Superior temporal gyrus (tissue), 1 donor: ENCODE results near the gene LRIT2.
A peak's percentile ranks its signal among the peaks of the same experiment; 100 is the strongest.

Source experiments
- DNase-seq: peaks from one replicate; pipeline ENCODE4 v3.0.0-alpha.2; 2016; ENCODE audit errors: extremely low spot score

The LRIT2 gene

GRCh38 chr10:84205853-84206525 lies 19.4 kb downstream of the LRIT2 start:
- DNase-seq = no peak

DNA sequence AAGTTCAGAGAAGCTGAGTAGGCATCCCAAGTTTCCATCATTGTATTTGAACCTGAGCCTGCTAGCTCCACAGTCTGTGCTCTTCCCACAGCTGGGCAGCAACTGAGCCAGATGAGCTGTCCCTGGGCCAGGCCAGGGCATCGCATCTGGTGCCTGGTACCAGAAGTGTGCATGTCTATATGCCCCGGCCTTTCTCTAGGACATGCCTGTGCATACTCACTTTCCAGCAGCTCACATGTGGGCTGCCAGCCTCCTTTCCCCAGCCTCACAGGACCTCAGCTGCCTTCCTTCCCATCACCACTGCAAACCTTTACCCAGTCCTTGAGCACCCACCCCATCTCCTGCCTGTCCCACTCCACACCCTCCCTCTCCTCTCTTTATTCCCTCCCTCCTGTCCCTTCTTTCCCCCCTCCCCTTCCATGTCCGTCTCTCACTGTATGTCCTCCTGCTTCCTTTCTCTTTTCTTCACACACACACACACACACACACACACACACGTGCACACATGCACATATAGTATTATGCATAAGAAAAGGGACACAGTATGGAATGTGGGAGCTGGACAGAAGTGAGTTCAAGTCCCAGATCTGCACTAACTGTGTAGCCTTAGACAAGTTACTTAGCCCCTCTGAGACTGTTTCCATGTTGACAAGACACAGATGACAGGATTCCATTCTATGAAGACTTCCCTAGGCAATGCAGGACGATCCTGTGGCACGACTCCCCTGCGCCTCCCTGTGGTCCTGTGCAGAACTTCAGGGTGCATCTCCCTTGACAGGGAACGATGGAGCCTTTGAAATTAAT lies 20.1 kb downstream of the LRIT2 start:
- DNase-seq = peak; percentile 87

DNA sequence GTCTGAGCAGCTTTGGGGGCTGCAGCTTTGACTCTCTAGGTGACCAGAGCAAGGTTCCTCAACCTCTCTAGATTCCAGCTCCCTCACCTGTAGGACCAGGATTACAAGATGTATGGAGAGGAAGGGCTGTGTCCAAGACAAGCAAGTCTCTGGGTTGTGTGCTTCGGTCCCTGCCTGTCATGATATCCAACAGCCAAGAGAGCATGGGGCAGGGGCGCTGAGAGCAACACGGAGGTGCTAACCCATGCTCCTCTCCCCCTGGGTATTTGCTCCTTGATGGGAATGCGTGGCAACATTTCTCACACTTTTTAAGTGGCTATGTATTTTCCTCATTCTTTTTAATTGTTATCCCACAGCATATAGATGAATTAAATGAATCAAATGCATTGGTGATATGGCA lies 20.7 kb downstream of the LRIT2 start:
- no peak for DNase-seq

GRCh38 chr10:84204122-84204521 lies 21.2 kb downstream of the LRIT2 start:
- DNase-seq = no peak

- no peak for DNase-seq
Observed at GRCh38 chr10:84202349-84202748, 23.0 kb downstream of the LRIT2 start.

DNA sequence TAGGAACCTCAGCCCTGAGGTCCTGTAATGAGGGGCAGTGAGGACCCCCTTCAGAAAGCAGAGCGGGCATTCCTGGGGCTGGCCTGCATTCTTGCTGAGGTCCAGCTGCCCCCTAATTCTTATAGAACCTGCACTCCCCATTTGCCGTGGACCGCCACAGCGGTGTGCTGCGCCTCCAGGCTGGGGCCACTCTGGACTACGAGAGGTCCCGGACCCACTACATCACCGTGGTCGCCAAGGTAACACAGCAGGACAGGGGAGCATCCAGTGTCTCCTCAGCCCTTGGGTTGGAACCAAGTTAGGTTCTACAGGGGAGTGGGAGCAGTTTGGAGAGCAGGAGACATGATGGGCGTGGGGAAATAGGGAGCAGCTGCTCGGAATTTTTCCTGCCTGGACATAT lies 23.7 kb downstream of the LRIT2 start:
- DNase-seq = no peak

- no peak for DNase-seq
Observed at GRCh38 chr10:84201244-84201606, 24.1 kb downstream of the LRIT2 start.

- DNase-seq = no peak
Observed at GRCh38 chr10:84200537-84201243, 24.7 kb downstream of the LRIT2 start.

DNA sequence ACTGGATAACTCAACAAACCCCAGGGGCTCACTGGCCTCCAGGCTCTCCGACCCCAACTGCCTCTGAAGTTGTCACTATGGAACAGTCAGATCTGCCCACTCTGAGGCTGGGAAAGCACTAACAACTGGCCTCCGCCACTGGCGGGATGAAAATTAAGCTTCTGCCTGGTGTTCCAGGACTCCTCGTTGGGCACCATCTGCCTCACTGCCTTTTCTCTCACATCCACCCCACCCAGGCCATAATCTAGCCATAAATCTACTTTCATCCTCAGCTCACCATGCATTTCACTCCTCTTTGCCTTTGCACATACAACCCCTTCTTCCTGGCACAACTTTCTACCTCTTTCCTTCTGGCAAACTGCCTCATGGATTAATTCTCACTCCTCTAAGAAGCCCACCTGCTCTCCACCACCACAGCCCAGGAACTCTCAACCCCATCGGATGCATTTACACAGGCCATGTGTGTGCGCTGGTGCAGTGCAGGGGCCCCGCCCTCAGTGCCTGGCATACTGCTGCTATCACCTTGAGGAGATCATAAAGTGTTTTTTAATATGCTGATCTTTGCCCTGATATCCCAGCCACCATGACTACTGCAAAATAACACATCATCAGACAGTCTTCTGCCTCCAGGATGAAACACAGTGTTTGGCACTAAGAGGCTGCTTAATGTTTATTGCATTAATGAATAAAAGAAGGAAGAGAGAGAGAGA lies 27.0 kb downstream of the LRIT2 start:
- DNase-seq = no peak

- no peak for DNase-seq
Observed at GRCh38 chr10:84197643-84198042, 27.7 kb downstream of the LRIT2 start.

DNA sequence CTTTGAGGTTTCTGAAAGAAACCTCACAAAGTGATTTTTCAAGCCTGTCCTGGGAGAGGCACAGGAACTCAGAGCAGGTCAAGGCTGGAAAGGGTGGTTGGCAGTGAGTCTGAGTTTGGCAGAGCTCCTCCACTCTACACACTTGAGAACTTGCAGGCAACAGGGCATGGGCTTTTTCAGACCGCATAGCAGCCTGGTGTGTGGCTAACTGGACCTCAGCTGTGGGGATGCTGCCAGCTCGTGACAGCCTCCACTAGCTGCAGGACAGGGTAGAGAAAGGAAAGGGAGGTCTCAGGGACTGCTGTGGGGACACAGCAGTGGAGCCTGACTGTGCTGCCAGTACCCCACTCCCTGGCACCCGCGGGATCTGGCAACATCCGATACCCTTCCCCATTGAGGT lies 28.4 kb downstream of the LRIT2 start:
- no peak for DNase-seq

DNA sequence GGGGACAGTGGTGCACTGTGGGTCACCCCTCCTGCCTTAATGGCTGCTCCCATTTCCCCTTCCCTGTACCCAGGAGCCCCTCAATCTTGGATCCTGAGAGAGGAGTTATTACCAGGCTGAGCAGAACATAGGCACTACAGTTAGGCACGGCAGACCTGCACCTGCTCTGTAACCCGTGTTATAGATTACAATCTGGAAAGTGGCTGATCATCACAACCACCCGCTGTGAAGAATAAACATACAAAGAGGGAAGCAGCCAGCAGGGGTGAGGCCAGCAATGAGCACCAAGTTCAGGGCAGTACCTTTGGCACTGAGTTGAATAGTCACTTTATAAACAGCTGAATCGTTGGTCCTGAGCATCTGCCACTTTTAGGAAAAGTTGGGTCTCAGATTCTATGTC lies 29.3 kb downstream of the LRIT2 start:
- no peak for DNase-seq

DNA sequence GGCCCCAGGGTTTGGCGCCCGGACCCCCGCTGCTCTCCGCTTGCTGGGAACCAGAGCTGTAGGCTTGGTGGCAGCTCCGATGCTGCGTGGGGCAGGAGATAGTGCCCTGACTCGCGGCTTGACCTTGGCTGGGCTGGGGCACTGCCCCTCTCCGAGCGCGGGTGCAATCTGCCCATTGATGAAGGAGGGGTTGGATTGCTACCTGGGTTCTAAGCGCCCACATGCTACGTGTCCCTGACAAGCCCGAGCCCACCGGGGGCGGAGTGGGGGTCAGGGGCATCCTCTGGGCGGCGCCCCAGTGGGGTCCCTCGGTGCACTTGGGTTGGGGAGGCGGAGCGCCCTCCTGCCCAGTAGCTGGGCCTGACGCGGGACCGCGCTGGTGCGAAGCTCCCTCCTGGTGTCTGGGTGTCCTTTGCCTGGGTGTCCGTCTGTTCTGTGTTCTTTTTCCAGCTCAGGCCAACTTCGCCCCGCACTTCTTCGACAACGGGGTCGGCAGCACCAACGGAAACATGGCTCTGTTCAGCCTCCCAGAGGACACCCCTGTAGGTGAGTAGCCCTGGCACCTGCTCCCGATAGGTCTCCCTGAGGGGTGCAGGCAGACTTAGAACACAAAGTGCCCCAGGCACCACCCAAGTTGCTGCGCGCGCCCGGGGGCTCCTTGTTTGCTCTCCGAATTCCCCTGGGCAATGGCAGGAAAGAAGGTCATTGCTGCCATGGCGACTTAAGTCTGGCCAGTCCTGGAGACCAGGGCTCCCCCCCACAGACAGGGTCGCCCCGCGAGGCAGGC lies 30.1 kb downstream of the LRIT2 start:
- DNase-seq = no peak

DNA sequence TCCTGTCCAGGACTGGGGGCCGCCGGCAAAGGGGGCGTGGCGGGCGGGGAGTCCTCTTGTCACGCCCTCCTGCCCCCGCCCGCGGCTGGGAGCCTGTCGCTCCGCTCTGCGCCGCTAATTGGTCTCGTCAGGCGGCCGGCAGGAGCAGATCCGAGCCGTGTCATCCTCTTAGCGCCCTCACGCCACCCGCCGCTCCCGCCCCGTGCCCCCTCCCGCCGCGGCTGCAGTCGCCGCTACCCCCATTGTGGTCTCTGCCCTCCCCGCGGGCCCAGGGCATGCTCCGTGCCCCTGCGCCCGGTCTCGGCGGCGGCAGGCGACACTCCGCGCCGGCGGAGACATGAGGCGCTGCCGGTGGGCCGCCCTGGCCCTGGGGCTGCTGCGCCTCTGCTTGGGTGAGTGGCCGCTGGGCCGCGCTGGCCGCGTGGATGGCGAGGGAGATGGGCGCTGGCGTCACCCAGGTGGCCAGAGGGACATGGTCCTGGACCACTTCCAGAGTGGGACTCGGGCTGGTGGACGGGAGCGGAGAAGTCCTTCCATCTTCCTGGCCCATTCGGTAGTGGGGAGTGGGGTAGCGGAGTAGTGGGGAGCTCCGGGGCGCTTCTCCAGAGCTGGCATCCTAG lies 30.8 kb downstream of the LRIT2 start, which contains the start of gene CDHR1:
TSS of gene CDHR1 (plus strand) at position 114 of the 620 bp plus-strand sequence. CDS start at position 338, 224 bp downstream.
- DNase-seq = no peak

DNA sequence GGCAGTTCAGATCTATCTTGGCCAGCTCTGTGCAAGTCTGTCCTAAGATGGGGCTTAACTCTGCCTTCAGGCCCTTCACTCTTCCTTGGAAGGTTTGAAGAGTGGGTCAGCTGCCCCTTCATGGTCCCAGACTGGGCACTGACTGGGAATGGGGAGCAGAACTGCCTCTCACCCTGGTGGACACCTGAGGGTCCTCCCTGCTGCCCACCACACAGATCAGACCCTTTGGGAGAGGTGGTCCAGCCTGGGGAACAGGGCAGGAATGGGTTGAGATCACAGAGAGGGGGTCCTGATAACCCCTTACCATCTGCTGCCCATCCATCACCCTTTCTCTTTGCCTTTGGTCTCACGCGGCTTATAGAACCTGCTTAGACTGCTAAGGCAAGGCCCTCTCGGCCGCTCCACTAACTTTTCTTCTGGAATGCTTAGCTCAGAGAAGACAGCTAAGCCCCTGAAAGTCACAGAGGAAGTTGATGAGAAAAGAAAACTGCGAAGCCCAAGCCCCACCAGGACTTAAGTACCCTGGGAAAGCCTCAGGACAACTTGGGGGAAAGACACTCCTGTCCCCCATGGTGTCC lies 31.4 kb downstream of the LRIT2 start:
- no peak for DNase-seq

GRCh38 chr10:84193327-84193726 lies 32.0 kb downstream of the LRIT2 start:
- no peak for DNase-seq

- DNase-seq = no peak
Observed at GRCh38 chr10:84191106-84191505, 34.2 kb downstream of the LRIT2 start.

GRCh38 chr10:84190621-84191020 lies 34.7 kb downstream of the LRIT2 start:
- no peak for DNase-seq

- no peak for DNase-seq
Observed at GRCh38 chr10:84188815-84189214, 36.5 kb downstream of the LRIT2 start.

GRCh38 chr10:84185526-84186175 lies 39.7 kb downstream of the LRIT2 start:
- no peak for DNase-seq
